Upper lobe of left lung (tissue), 6 donors: ENCODE measurements around the gene TBC1D5. TPM values are rescaled to one million over a fixed set of nuclear protein-coding genes. Genes with fewer than 3 reads are reported as not detected.

ENCODE experiments used
- ATAC-seq, 2 donors: fragments of 200-7000 bp; cut with Tn5 transposase; one replicate each; pipeline ENCODE4 v1.9.1; 2022; ENCODE audit warnings: mild to moderate bottlenecking in 2 of 2, moderate library complexity in 2 of 2; ENCODE audit not compliant: low FRiP score in 2 of 2
- DNase-seq, 2 donors: peaks; one replicate each; pipeline ENCODE4 v3.0.0-alpha.2; 2019 to 2020
- H3K27ac ChIP-seq, 4 donors: fragments of 200-600 bp; sonication (generic); one replicate each; pipeline ENCODE4 v1.5.1; 2016 to 2019
- H3K27me3 ChIP-seq, 4 donors: fragments of 200-600 bp; sonication (generic); one replicate each; pipeline ENCODE4 v1.5.1; 2017 to 2019
- H3K36me3 ChIP-seq, 4 donors: fragments of 200-600 bp; sonication (generic); one replicate each; pipeline ENCODE4 v1.5.1; 2016 to 2019
- H3K4me1 ChIP-seq, 4 donors: fragments of 200-600 bp; sonication (generic); one replicate each; pipeline ENCODE4 v1.5.1; 2018 to 2019
- H3K4me3 ChIP-seq, 4 donors: fragments of 200-600 bp; sonication (generic); one replicate each; pipeline ENCODE4 v1.5.1; 2017 to 2019; ENCODE audit warnings: mild to moderate bottlenecking in 2 of 4, moderate library complexity in 1 of 4
- H3K9me3 ChIP-seq, 4 donors: fragments of 200-600 bp; sonication (generic); one replicate each; pipeline ENCODE4 v1.5.1; 2018 to 2019
- CTCF ChIP-seq, 6 experiments: fragments of 450-650 bp in 4 of 6; fragments of 200-600 bp in 2 of 6; sonication (generic) in 2 of 6; IDR thresholded peaks; one replicate each; pipeline ENCODE4 v1.5.1; 2016 to 2019; ENCODE audit warnings: antibody characterized with exemption in 6 of 6
- EP300 ChIP-seq, 4 donors: sonication (generic); formaldehyde crosslinking; IDR thresholded peaks; one replicate each; pipeline ENCODE4 v1.5.1; 2017; ENCODE audit warnings: antibody characterized with exemption in 4 of 4, control low read depth in 2 of 4
- POLR2A ChIP-seq, 4 donors: fragments of 450-650 bp; IDR thresholded peaks; one replicate each; pipeline ENCODE4 v1.5.1; 2016 to 2017; ENCODE audit warnings: antibody characterized with exemption in 4 of 4, mild to moderate bottlenecking in 2 of 4
- POLR2AphosphoS5 ChIP-seq, 2 donors: sonication (generic); formaldehyde crosslinking; IDR thresholded peaks; one replicate each; pipeline ENCODE4 v1.5.1; 2017; ENCODE audit warnings: antibody characterized with exemption in 2 of 2
- WGBS, 2 donors: methylation state at CpG; one replicate each; pipeline ENCODE4 v1.1.5; 2017 to 2018; 5-methylcytosine and 5-hydroxymethylcytosine counted together
- total RNA-seq, 6 donors: library from RNA; depleted of rRNA in 4 of 6; stranded (reverse); fragments of >200 nt in 4 of 6; gene quantifications; one replicate each; pipeline versions ENCODE4 v1.1.0 to v1.2.1, GENCODE V29; 2016 to 2021
- donor health status: DM: no; HTN: no; CAD: no; lungs with moderate emphysema.
- donor health status: DM: no; HTN: yes; CAD: no; lungs with severe emphysema.

The TBC1D5 gene
- total RNA-seq, 6 donors from 2014 or later = 53.0 to 135 (median 63.3) TPM

- ATAC-seq = no peak
- TF ChIP-seq CTCF (IDR thresholded peaks at IDR 0.05) (no peak), EP300 (IDR thresholded peaks at IDR 0.05) (no peak), POLR2AphosphoS5 (IDR thresholded peaks at IDR 0.05) (no peak), POLR2A (IDR thresholded peaks at IDR 0.05) (no peak)
These were observed 599.9 kb downstream of the TBC1D5 start for GRCh38 chr3:17142516-17142915.

GRCh38 chr3:17141699-17142098 is 600.7 kb downstream of the TBC1D5 start:
- 96 to 100% methylated on average over 2 to 4 of the region's 4 CpGs for WGBS, 2 donors

More at GRCh38 chr3:17142516-17142915, 599.9 kb downstream of the TBC1D5 start:
- Histone ChIP-seq H3K27me3 (no peaks in the 10 kb centered on the region), H3K4me3 (no peak overlapping the region), H3K36me3 (no peaks in the 10 kb centered on the region), H3K9me3 (no peaks in the 10 kb centered on the region), H3K4me1 (no peaks in the 10 kb centered on the region), H3K27ac (no peak overlapping the region)
- DNase-seq = no peak
- WGBS, 2 donors = 93% methylated on average over 10 of the region's 10 CpGs

GRCh38 chr3:17140670-17141505 is 601.5 kb downstream of the TBC1D5 start:
- H3K27me3 ChIP-seq = no peaks in the 10 kb centered on the region
- TF ChIP-seq POLR2A (IDR thresholded peaks at IDR 0.05) = no peak
- no peak for TF ChIP-seq POLR2AphosphoS5 (IDR thresholded peaks at IDR 0.05)
- TF ChIP-seq CTCF (IDR thresholded peaks at IDR 0.05) = no peak
- no peak for TF ChIP-seq EP300 (IDR thresholded peaks at IDR 0.05)
- DNase-seq (no peak), ATAC-seq (peak in 1 of 2 donors; percentile 32)
- H3K4me3 ChIP-seq = no peak overlapping the region
- H3K36me3 ChIP-seq = no peaks in the 10 kb centered on the region
- H3K4me1 ChIP-seq = no peaks in the 10 kb centered on the region
- WGBS, 2 donors = 76 to 84% methylated on average over 10 to 13 of the region's 13 CpGs
- H3K27ac ChIP-seq = no peak overlapping the region
- H3K9me3 ChIP-seq = no peaks in the 10 kb centered on the region

More at GRCh38 chr3:17141699-17142098, 600.7 kb downstream of the TBC1D5 start:
- no peak overlapping the region for H3K27ac ChIP-seq
- TF ChIP-seq POLR2A (IDR thresholded peaks at IDR 0.05) (no peak), POLR2AphosphoS5 (IDR thresholded peaks at IDR 0.05) (no peak), CTCF (IDR thresholded peaks at IDR 0.05) (no peak), EP300 (IDR thresholded peaks at IDR 0.05) (no peak)
- ATAC-seq (no peak), DNase-seq (no peak)
- H3K4me1 ChIP-seq = no peaks in the 10 kb centered on the region
- no peaks in the 10 kb centered on the region for H3K9me3 ChIP-seq
- H3K4me3 ChIP-seq = no peak overlapping the region
- no peaks in the 10 kb centered on the region for H3K36me3 ChIP-seq
- no peaks in the 10 kb centered on the region for H3K27me3 ChIP-seq

- WGBS, 2 donors = 90 to 91% methylated on average over 7 of the region's 7 CpGs
- H3K36me3 ChIP-seq = no peaks in the 10 kb centered on the region
These were observed 604.0 kb downstream of the TBC1D5 start for GRCh38 chr3:17138246-17139039.

More at GRCh38 chr3:17138246-17139039, 604.0 kb downstream of the TBC1D5 start:
- DNase-seq = no peak
- TF ChIP-seq POLR2AphosphoS5 (IDR thresholded peaks at IDR 0.05) = no peak
- no peak for TF ChIP-seq CTCF (IDR thresholded peaks at IDR 0.05)
- no peak for TF ChIP-seq EP300 (IDR thresholded peaks at IDR 0.05)
- TF ChIP-seq POLR2A (IDR thresholded peaks at IDR 0.05) = no peak
- Histone ChIP-seq H3K9me3 (no peaks in the 10 kb centered on the region), H3K27me3 (no peaks in the 10 kb centered on the region), H3K4me1 (no peaks in the 10 kb centered on the region), H3K27ac (no peak overlapping the region), H3K4me3 (no peak overlapping the region)
- ATAC-seq = no peak
